Nephron (organoid): ENCODE measurements around the gene FAM170B.

Experiments used
- H3K27ac Mint-ChIP-seq, 3 experiments: 2 replicates each; pipeline ENCODE4 v1.8.0; 2020; ENCODE audit warnings: mixed read lengths in 3 of 3, mild to moderate bottlenecking in 2 of 3, moderate library complexity in 1 of 3
- H3K27me3 Mint-ChIP-seq: 2 replicates; pipeline ENCODE4 v1.8.0; 2021; ENCODE audit warnings: low read depth, mild to moderate bottlenecking, moderate library complexity, mixed read lengths
- H3K36me3 Mint-ChIP-seq: 2 replicates; pipeline ENCODE4 v1.8.0; 2020; ENCODE audit warnings: low read depth, mixed read lengths
- H3K4me1 Mint-ChIP-seq: 2 replicates; pipeline ENCODE4 v1.8.0; 2020; ENCODE audit warnings: mixed read lengths
- H3K4me3 Mint-ChIP-seq, 3 experiments: 2 replicates each; pipeline ENCODE4 v1.8.0; 2020; ENCODE audit warnings: mild to moderate bottlenecking in 3 of 3, mixed read lengths in 3 of 3, moderate library complexity in 2 of 3
- H3K9me3 Mint-ChIP-seq: 2 replicates; pipeline ENCODE4 v1.8.0; 2020; ENCODE audit warnings: mixed read lengths
- CTCF ChIP-seq, 3 experiments: fragments of 200-600 bp; sonication (generic); IDR thresholded peaks; one replicate each; pipeline ENCODE4 v1.5.0; 2021; ENCODE audit warnings: antibody characterized with exemption in 3 of 3; ENCODE audit not compliant: unreplicated experiment in 3 of 3

Gene FAM170B

GRCh38 chr10:49119746-49120145 is 14.1 kb downstream of the FAM170B start:
- no peak for TF ChIP-seq CTCF (IDR thresholded peaks at IDR 0.05; ENCODE audit: unreplicated experiment in 3 of 3)
- Mint-ChIP-seq H3K9me3 (peaks cover 6% of the 10 kb centered on the region), H3K27ac (peak overlapping the region in 2 of 3 experiments; percentile 9 to 14), H3K36me3 (no peaks in the 10 kb centered on the region), H3K27me3 (peaks cover 6% of the 10 kb centered on the region), H3K4me1 (peaks cover 40% of the 10 kb centered on the region), H3K4me3 (no peak overlapping the region)

GRCh38 chr10:49118430-49119074 is 15.3 kb downstream of the FAM170B start:
- no peak for TF ChIP-seq CTCF (IDR thresholded peaks at IDR 0.05; ENCODE audit: unreplicated experiment in 3 of 3)
- Mint-ChIP-seq H3K4me3 (no peak overlapping the region), H3K27ac (peak overlapping the region in 2 of 3 experiments; percentile 24 to 51), H3K4me1 (peaks cover 45% of the 10 kb centered on the region), H3K27me3 (peaks cover 7% of the 10 kb centered on the region), H3K36me3 (no peaks in the 10 kb centered on the region), H3K9me3 (peaks cover 5% of the 10 kb centered on the region)

GRCh38 chr10:49117376-49118070 is 16.3 kb downstream of the FAM170B start:
- peaks cover 7% of the 10 kb centered on the region for H3K27me3 Mint-ChIP-seq
- peaks cover 51% of the 10 kb centered on the region for H3K4me1 Mint-ChIP-seq
- no peaks in the 10 kb centered on the region for H3K9me3 Mint-ChIP-seq
- TF ChIP-seq CTCF (IDR thresholded peaks at IDR 0.05; ENCODE audit: unreplicated experiment in 3 of 3), result no peak
- peak overlapping the region in 2 of 3 experiments; percentile 35 to 67 for H3K4me3 Mint-ChIP-seq
- peak overlapping the region; percentile 15 to 51 (median 24) for H3K27ac Mint-ChIP-seq
- H3K36me3 Mint-ChIP-seq, result no peaks in the 10 kb centered on the region

GRCh38 chr10:49116509-49117375 is 17.1 kb downstream of the FAM170B start:
- Mint-ChIP-seq H3K4me1 (peaks cover 59% of the 10 kb centered on the region), H3K27ac (peak overlapping the region in 2 of 3 experiments; percentile 35 to 65), H3K27me3 (peaks cover 4% of the 10 kb centered on the region), H3K4me3 (peak overlapping the region; percentile 66 to 86 (median 82)), H3K36me3 (no peaks in the 10 kb centered on the region), H3K9me3 (no peaks in the 10 kb centered on the region)
- TF ChIP-seq CTCF (IDR thresholded peaks at IDR 0.05; ENCODE audit: unreplicated experiment in 3 of 3), result no peak

GRCh38 chr10:49115796-49116508 is 17.9 kb downstream of the FAM170B start:
- peaks cover 65% of the 10 kb centered on the region for H3K4me1 Mint-ChIP-seq
- H3K9me3 Mint-ChIP-seq, result no peaks in the 10 kb centered on the region
- peaks cover 3% of the 10 kb centered on the region for H3K27me3 Mint-ChIP-seq
- peak overlapping the region; percentile 66 to 86 (median 82) for H3K4me3 Mint-ChIP-seq
- peak overlapping the region in 2 of 3 experiments; percentile 35 to 65 for H3K27ac Mint-ChIP-seq
- no peak for TF ChIP-seq CTCF (IDR thresholded peaks at IDR 0.05; ENCODE audit: unreplicated experiment in 3 of 3)
- H3K36me3 Mint-ChIP-seq, result no peaks in the 10 kb centered on the region
